ENCODE data around the gene NAV3.
A peak's percentile ranks its signal among the peaks of the same experiment; 100 is the strongest.
"Not testable (repeated sequence)": the region's sequence is repeated elsewhere in the genome, so short reads cannot be mapped to it uniquely, and the experiment has no call there.

The NAV3 gene

GRCh38 chr12:78192979-78193378, 362.3 kb downstream of the NAV3 start:
- no peak for DNase-seq (ENCODE audit: low spot score)

GRCh38 chr12:78194448-78194847, 363.8 kb downstream of the NAV3 start:
- DNase-seq (ENCODE audit: low spot score) = no peak

- DNase-seq (ENCODE audit: low spot score) = no peak
Measured at GRCh38 chr12:78198896-78199295, 368.2 kb downstream of the NAV3 start.

- no peak for DNase-seq (ENCODE audit: low spot score)
Measured at GRCh38 chr12:78199926-78200325, 369.2 kb downstream of the NAV3 start.

GRCh38 chr12:78204926-78205325, 374.2 kb downstream of the NAV3 start:
- no peak for DNase-seq (ENCODE audit: low spot score)

GRCh38 chr12:78208092-78208491, 377.4 kb downstream of the NAV3 start:
- no peak for DNase-seq (ENCODE audit: low spot score)

GRCh38 chr12:78209846-78210505, 379.3 kb downstream of the NAV3 start:
- DNase-seq (ENCODE audit: low spot score) = peak; percentile 75

- DNase-seq (ENCODE audit: low spot score) = no peak
Measured at GRCh38 chr12:78210506-78210860, 379.8 kb downstream of the NAV3 start.

GRCh38 chr12:78210894-78211302, 380.2 kb downstream of the NAV3 start:
- no peak for DNase-seq (ENCODE audit: low spot score)

GRCh38 chr12:78220811-78221210, 390.1 kb downstream of the NAV3 start:
- DNase-seq (ENCODE audit: low spot score) = no peak

- no peak for DNase-seq (ENCODE audit: low spot score)
Measured at GRCh38 chr12:78224154-78224553, 393.5 kb downstream of the NAV3 start.

GRCh38 chr12:78226763-78227162, 396.1 kb downstream of the NAV3 start:
- DNase-seq (ENCODE audit: low spot score) = no peak

GRCh38 chr12:78229591-78230101, 399.0 kb downstream of the NAV3 start:
- peak; percentile 58 for DNase-seq (ENCODE audit: low spot score)

GRCh38 chr12:78232756-78233155, 402.1 kb downstream of the NAV3 start:
- DNase-seq (ENCODE audit: low spot score) = no peak

- no peak for DNase-seq (ENCODE audit: low spot score)
Measured at GRCh38 chr12:78236264-78236663, 405.6 kb downstream of the NAV3 start.

GRCh38 chr12:78239544-78239943, 408.9 kb downstream of the NAV3 start:
- no peak for DNase-seq (ENCODE audit: low spot score)

- no peak for DNase-seq (ENCODE audit: low spot score)
Measured at GRCh38 chr12:78240827-78241226, 410.1 kb downstream of the NAV3 start.

- no peak for DNase-seq (ENCODE audit: low spot score)
Measured at GRCh38 chr12:78241446-78241845, 410.8 kb downstream of the NAV3 start.

- DNase-seq (ENCODE audit: low spot score) = no peak
Measured at GRCh38 chr12:78244916-78245507, 414.3 kb downstream of the NAV3 start.

GRCh38 chr12:78248321-78248720, 417.6 kb downstream of the NAV3 start:
- no peak for DNase-seq (ENCODE audit: low spot score)

GRCh38 chr12:78249578-78249977, 418.9 kb downstream of the NAV3 start:
- DNase-seq (ENCODE audit: low spot score) = no peak

- DNase-seq (ENCODE audit: low spot score) = not testable (repeated sequence)
Measured at GRCh38 chr12:78257662-78258061, 427.0 kb downstream of the NAV3 start.

GRCh38 chr12:78260976-78261375, 430.3 kb downstream of the NAV3 start:
- DNase-seq (ENCODE audit: low spot score) = no peak

- no peak for DNase-seq (ENCODE audit: low spot score)
Measured at GRCh38 chr12:78261901-78262300, 431.2 kb downstream of the NAV3 start.

Measured in D341Med (cell line).